Measurements from ENCODE around the gene RPTOR. TPM values are rescaled to one million over a fixed set of nuclear protein-coding genes. Genes with fewer than 3 reads are reported as not detected.
A peak's percentile ranks its signal among the peaks of the same experiment; 100 is the strongest.

Gene RPTOR
- total and polyA plus RNA-seq, 4 donors = 12.4 to 46.1 (median 29.7) TPM

GRCh38 chr17:80601146-80601545 lies 56.5 kb downstream of the RPTOR start:
- Histone ChIP-seq H3K9me3 (ENCODE audit: control insufficient read depth in 4 of 4, insufficient read depth in 3 of 4, low read length in 3 of 4) (no peaks in the 10 kb centered on the region), H3K4me3 (no peak overlapping the region), H3K36me3 (ENCODE audit: control insufficient read depth in 4 of 4, insufficient read depth in 4 of 4, low read length in 4 of 4) (peaks cover 0 to 2% (median 0%) of the 10 kb centered on the region in 4 donors), H3K27ac (ENCODE audit: low read depth in 1 of 2, low read length in 1 of 2) (no peak overlapping the region), H3K27me3 (ENCODE audit: control insufficient read depth in 3 of 3, insufficient read depth in 3 of 3, low read length in 2 of 3) (no peaks in the 10 kb centered on the region), H3K4me1 (ENCODE audit: control insufficient read depth in 5 of 5, insufficient read depth in 5 of 5, low read length in 5 of 5) (peaks cover 0 to 21% (median 3%) of the 10 kb centered on the region in 5 donors), H3K9ac (ENCODE audit: insufficient read depth in 1 of 2, low read length in 2 of 2) (no peak overlapping the region)
- no peak for TF ChIP-seq CTCF (IDR thresholded peaks at IDR 0.05; ENCODE audit: control extremely low read depth, extremely low read depth)
- ATAC-seq (ENCODE audit: insufficient read depth, low FRiP score) = no peak
- DNase-seq = peak in 1 of 3 donors; percentile 1
- WGBS, 2 donors = 89 to 90% methylated on average over 12 of the region's 12 CpGs

GRCh38 chr17:80603396-80603795 lies 58.8 kb downstream of the RPTOR start:
- DNase-seq (no peak), ATAC-seq (ENCODE audit: insufficient read depth, low FRiP score) (no peak)
- Histone ChIP-seq H3K9me3 (ENCODE audit: control insufficient read depth in 4 of 4, insufficient read depth in 3 of 4, low read length in 3 of 4) (no peaks in the 10 kb centered on the region), H3K4me3 (no peak overlapping the region), H3K27me3 (ENCODE audit: control insufficient read depth in 3 of 3, insufficient read depth in 3 of 3, low read length in 2 of 3) (no peaks in the 10 kb centered on the region), H3K9ac (ENCODE audit: insufficient read depth in 1 of 2, low read length in 2 of 2) (no peak overlapping the region), H3K4me1 (ENCODE audit: control insufficient read depth in 5 of 5, insufficient read depth in 5 of 5, low read length in 5 of 5) (peaks cover 0 to 20% (median 3%) of the 10 kb centered on the region in 5 donors), H3K36me3 (ENCODE audit: control insufficient read depth in 4 of 4, insufficient read depth in 4 of 4, low read length in 4 of 4) (peaks cover 0 to 2% (median 0%) of the 10 kb centered on the region in 4 donors), H3K27ac (ENCODE audit: low read depth in 1 of 2, low read length in 1 of 2) (no peak overlapping the region)
- WGBS, 2 donors = 81 to 82% methylated on average over 10 of the region's 10 CpGs
- TF ChIP-seq CTCF (IDR thresholded peaks at IDR 0.05; ENCODE audit: control extremely low read depth, extremely low read depth) = no peak

GRCh38 chr17:80604009-80604669 lies 59.5 kb downstream of the RPTOR start:
- Histone ChIP-seq H3K36me3 (ENCODE audit: control insufficient read depth in 4 of 4, insufficient read depth in 4 of 4, low read length in 4 of 4) (peaks cover 0 to 2% (median 0%) of the 10 kb centered on the region in 4 donors), H3K4me3 (no peak overlapping the region), H3K27ac (ENCODE audit: low read depth in 1 of 2, low read length in 1 of 2) (no peak overlapping the region), H3K9ac (ENCODE audit: insufficient read depth in 1 of 2, low read length in 2 of 2) (no peak overlapping the region), H3K4me1 (ENCODE audit: control insufficient read depth in 5 of 5, insufficient read depth in 5 of 5, low read length in 5 of 5) (peaks cover 0 to 20% (median 3%) of the 10 kb centered on the region in 5 donors), H3K27me3 (ENCODE audit: control insufficient read depth in 3 of 3, insufficient read depth in 3 of 3, low read length in 2 of 3) (no peaks in the 10 kb centered on the region), H3K9me3 (ENCODE audit: control insufficient read depth in 4 of 4, insufficient read depth in 3 of 4, low read length in 3 of 4) (no peaks in the 10 kb centered on the region)
- no peak for DNase-seq
- WGBS, 2 donors = 82 to 91% methylated on average over 5 of the region's 5 CpGs
- no peak for TF ChIP-seq CTCF (IDR thresholded peaks at IDR 0.05; ENCODE audit: control extremely low read depth, extremely low read depth)
- ATAC-seq (ENCODE audit: insufficient read depth, low FRiP score) = no peak

GRCh38 chr17:80604670-80605010 lies 60.0 kb downstream of the RPTOR start:
- H3K4me1 ChIP-seq (ENCODE audit: control insufficient read depth in 5 of 5, insufficient read depth in 5 of 5, low read length in 5 of 5) = peaks cover 0 to 20% (median 2%) of the 10 kb centered on the region in 5 donors
- ATAC-seq (ENCODE audit: insufficient read depth, low FRiP score) (no peak), DNase-seq (no peak)
- H3K27me3 ChIP-seq (ENCODE audit: control insufficient read depth in 3 of 3, insufficient read depth in 3 of 3, low read length in 2 of 3) = no peaks in the 10 kb centered on the region
- no peak overlapping the region for H3K9ac ChIP-seq (ENCODE audit: insufficient read depth in 1 of 2, low read length in 2 of 2)
- H3K9me3 ChIP-seq (ENCODE audit: control insufficient read depth in 4 of 4, insufficient read depth in 3 of 4, low read length in 3 of 4) = no peaks in the 10 kb centered on the region
- TF ChIP-seq CTCF (IDR thresholded peaks at IDR 0.05; ENCODE audit: control extremely low read depth, extremely low read depth) = no peak
- H3K27ac ChIP-seq (ENCODE audit: low read depth in 1 of 2, low read length in 1 of 2) = no peak overlapping the region
- H3K36me3 ChIP-seq (ENCODE audit: control insufficient read depth in 4 of 4, insufficient read depth in 4 of 4, low read length in 4 of 4) = peaks cover 0 to 2% (median 0%) of the 10 kb centered on the region in 4 donors
- H3K4me3 ChIP-seq = no peak overlapping the region
- 94 to 97% methylated on average over 7 of the region's 7 CpGs for WGBS, 2 donors

Measured in lung (tissue), 12 donors.